ENCODE measurements around the gene BACE1-AS.

BACE1-AS gene

GRCh38 chr11:117296881-117297280 lies 5.7 kb downstream of the BACE1-AS start:
- in situ Hi-C loops (cut with MboI; ENCODE audit: low sequenced_read_pairs, unreplicated experiment) = no loop called here
- no peak for DNase-seq (ENCODE audit: low spot score)

GRCh38 chr11:117298195-117298594 lies 7.0 kb downstream of the BACE1-AS start:
- no peak for TF ChIP-seq CTCF (IDR thresholded peaks at IDR 0.05; ENCODE audit: borderline replicate concordance, control extremely low read depth, extremely low read depth, insufficient read depth, missing control alignments)
- DNase-seq (ENCODE audit: low spot score) = no peak
- in situ Hi-C loops (cut with MboI; ENCODE audit: low sequenced_read_pairs, unreplicated experiment) = no loop called here

More at GRCh38 chr11:117296881-117297280, 5.7 kb downstream of the BACE1-AS start:
- TF ChIP-seq CTCF (IDR thresholded peaks at IDR 0.05; ENCODE audit: borderline replicate concordance, control extremely low read depth, extremely low read depth, insufficient read depth, missing control alignments) = no peak

- no peak for DNase-seq (ENCODE audit: low spot score)
- in situ Hi-C loops (cut with MboI; ENCODE audit: low sequenced_read_pairs, unreplicated experiment) = no loop called here
- TF ChIP-seq CTCF (IDR thresholded peaks at IDR 0.05; ENCODE audit: borderline replicate concordance, control extremely low read depth, extremely low read depth, insufficient read depth, missing control alignments) = no peak
These were observed 8.5 kb downstream of the BACE1-AS start for GRCh38 chr11:117299351-117300282.

GRCh38 chr11:117300283-117300663 lies 9.1 kb downstream of the BACE1-AS start:
- no peak for TF ChIP-seq CTCF (IDR thresholded peaks at IDR 0.05; ENCODE audit: borderline replicate concordance, control extremely low read depth, extremely low read depth, insufficient read depth, missing control alignments)
- in situ Hi-C loops (cut with MboI; ENCODE audit: low sequenced_read_pairs, unreplicated experiment) = no loop called here
- no peak for DNase-seq (ENCODE audit: low spot score)

GRCh38 chr11:117300773-117301172 lies 9.6 kb downstream of the BACE1-AS start:
- DNase-seq (ENCODE audit: low spot score) = no peak
- TF ChIP-seq CTCF (IDR thresholded peaks at IDR 0.05; ENCODE audit: borderline replicate concordance, control extremely low read depth, extremely low read depth, insufficient read depth, missing control alignments) = no peak
- in situ Hi-C loops (cut with MboI; ENCODE audit: low sequenced_read_pairs, unreplicated experiment) = no loop called here

- no peak for TF ChIP-seq CTCF (IDR thresholded peaks at IDR 0.05; ENCODE audit: borderline replicate concordance, control extremely low read depth, extremely low read depth, insufficient read depth, missing control alignments)
- in situ Hi-C loops (cut with MboI; ENCODE audit: low sequenced_read_pairs, unreplicated experiment) = no loop called here
- no peak for DNase-seq (ENCODE audit: low spot score)
These were observed 11.1 kb downstream of the BACE1-AS start for GRCh38 chr11:117302228-117302627.
